ENCODE results near the gene DDX28. TPM values are rescaled to one million over a fixed set of nuclear protein-coding genes. Genes with fewer than 3 reads are reported as not detected.
"Not testable (repeated sequence)": the region's sequence is repeated elsewhere in the genome, so short reads cannot be mapped to it uniquely, and the experiment has no call there.

Gene DDX28
- total RNA-seq, 1 donor from 2014 or later: 14.5 TPM

DNA sequence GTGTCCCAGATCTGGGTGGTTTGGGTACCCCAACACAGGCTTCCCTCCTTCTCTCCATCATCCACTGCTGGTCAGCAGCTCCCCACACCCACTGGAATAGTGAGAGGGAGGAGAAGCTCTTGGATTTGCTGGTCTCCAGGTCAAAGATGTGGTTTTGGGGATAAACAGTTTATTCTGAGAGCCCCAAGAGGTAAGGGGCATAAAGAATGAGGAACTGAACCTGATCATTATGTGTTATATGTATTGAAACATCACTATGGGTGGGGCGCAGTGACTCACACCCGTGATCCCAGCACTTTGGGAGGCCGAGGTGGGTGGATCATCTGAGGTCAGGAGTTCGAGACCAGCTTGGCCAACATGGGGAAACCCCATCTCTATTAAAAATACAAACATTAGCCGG lies 27.6 kb downstream of the DDX28 start:
- no peak for DNase-seq (ENCODE audit: low read depth in 2 of 2)

DNA sequence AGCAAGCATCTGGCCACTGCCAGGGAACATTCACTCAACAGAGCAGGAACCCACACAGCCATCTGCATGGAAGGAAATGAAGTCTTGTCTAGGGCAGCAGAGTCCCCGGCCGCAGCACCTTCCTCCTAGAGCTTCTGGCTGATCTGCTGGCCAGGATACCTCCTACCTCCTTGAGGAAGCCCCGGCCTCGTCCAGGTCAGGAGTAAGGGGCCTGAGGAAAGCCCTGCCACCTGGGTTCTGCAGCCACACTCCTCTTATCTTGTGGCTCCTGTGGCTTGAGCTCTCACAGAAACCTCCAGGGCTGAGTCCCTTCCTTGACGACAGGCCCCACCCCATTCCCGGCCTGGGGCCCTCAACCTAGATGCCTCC lies 29.0 kb downstream of the DDX28 start:
- not testable (repeated sequence) for DNase-seq (ENCODE audit: low read depth in 2 of 2)

- peak in 1 of 2 donors; percentile 73 for DNase-seq (ENCODE audit: low read depth in 2 of 2)
Observed at GRCh38 chr16:67993207-67994039, 29.6 kb downstream of the DDX28 start.

GRCh38 chr16:67992661-67993206 lies 30.3 kb downstream of the DDX28 start:
- no peak for DNase-seq (ENCODE audit: low read depth in 2 of 2)

DNA sequence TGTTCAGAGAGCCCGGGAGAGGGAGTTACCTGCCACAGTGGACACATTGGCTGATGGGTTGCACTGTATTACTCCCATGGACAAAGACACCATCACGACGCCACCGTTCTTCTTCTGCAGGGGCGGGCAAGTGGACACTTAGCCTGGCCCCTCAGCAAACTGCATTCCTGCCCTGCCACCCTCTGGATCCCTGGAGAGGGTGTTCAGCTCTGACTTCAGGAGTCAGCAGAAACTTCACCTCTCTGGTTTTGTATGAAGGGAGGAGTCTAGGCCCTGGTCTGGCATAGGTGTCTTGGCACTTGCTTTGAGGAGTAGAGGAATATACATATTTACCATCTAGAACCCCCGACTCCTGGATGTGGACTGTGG lies 33.0 kb downstream of the DDX28 start:
- no peak for DNase-seq (ENCODE audit: low read depth in 2 of 2)

GRCh38 chr16:67989322-67990017 lies 33.6 kb downstream of the DDX28 start:
- no peak for DNase-seq (ENCODE audit: low read depth in 2 of 2)

- no peak for DNase-seq (ENCODE audit: low read depth in 2 of 2)
Observed at GRCh38 chr16:67988675-67989074, 34.4 kb downstream of the DDX28 start.

DNA sequence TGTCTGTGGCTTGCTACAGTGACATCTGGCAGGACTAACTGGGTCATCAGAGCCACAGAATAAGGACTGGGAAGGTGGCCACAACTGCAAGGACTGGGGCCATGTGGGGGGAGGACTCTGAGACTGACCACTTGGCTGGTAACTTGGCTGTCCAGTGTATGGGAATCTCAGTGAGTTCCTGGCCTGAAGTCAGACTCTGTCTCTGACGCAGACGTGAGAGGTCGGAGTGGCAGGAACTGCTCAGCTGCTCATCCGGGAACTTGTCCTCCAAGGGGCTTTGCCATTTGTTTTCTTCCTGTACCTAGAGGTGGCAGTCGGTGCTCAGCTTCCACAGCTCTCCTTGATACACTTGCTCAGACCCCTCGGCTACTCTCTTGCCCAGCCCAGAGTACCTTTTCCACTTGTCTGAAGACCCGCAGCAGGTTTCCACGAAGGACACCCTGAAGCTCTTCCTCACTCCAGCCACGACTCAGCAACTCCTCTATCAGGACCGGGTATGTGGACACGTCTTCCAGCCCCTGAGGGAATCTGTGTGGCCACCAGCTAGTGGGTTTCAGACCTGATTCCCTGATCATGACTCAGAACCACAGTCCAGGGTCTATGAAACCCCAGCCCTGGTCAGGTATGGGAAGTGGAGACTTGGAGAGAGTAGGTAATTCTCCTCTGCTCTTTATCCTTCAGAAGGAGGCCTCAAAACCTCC lies 35.4 kb downstream of the DDX28 start:
- DNase-seq (ENCODE audit: low read depth in 2 of 2): peak in 1 of 2 donors; percentile 52

- no peak for DNase-seq (ENCODE audit: low read depth in 2 of 2)
Observed at GRCh38 chr16:67986949-67987348, 36.1 kb downstream of the DDX28 start.

- no peak for DNase-seq (ENCODE audit: low read depth in 2 of 2)
Observed at GRCh38 chr16:67982011-67982696, 40.9 kb downstream of the DDX28 start.

- DNase-seq (ENCODE audit: low read depth in 2 of 2): no peak
Observed at GRCh38 chr16:67979955-67980678, 42.9 kb downstream of the DDX28 start, which contains the start of gene DPEP3. Gene DPEP3, minus strand, starts transcription at chr16:67980499. Its CDS starts 119 bp downstream, at chr16:67980380.

GRCh38 chr16:67977469-67978227 lies 45.4 kb downstream of the DDX28 start:
- DNase-seq (ENCODE audit: low read depth in 2 of 2): no peak

DNA sequence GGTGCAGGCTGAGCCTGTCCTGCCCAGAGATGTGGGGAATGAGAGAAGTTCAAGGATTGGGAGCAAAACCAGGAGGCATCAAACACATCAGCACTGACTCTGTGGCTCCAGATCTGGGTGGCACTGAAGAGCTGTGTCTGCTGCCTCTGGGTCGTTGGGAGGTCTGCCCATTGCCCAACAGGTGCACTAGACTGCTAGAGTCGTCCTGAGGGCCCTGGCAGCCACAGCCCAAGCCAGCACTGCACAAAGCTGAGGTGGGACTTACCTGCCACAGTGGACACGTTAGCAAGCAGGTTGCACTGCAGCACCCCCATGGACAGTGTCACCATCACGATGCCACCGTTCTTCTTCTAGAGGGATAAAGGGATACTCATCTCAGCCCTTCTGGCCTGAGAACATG lies 46.0 kb downstream of the DDX28 start:
- no peak for DNase-seq (ENCODE audit: low read depth in 2 of 2)

- no peak for DNase-seq (ENCODE audit: low read depth in 2 of 2)
Observed at GRCh38 chr16:67976205-67976604, 46.8 kb downstream of the DDX28 start.

DNA sequence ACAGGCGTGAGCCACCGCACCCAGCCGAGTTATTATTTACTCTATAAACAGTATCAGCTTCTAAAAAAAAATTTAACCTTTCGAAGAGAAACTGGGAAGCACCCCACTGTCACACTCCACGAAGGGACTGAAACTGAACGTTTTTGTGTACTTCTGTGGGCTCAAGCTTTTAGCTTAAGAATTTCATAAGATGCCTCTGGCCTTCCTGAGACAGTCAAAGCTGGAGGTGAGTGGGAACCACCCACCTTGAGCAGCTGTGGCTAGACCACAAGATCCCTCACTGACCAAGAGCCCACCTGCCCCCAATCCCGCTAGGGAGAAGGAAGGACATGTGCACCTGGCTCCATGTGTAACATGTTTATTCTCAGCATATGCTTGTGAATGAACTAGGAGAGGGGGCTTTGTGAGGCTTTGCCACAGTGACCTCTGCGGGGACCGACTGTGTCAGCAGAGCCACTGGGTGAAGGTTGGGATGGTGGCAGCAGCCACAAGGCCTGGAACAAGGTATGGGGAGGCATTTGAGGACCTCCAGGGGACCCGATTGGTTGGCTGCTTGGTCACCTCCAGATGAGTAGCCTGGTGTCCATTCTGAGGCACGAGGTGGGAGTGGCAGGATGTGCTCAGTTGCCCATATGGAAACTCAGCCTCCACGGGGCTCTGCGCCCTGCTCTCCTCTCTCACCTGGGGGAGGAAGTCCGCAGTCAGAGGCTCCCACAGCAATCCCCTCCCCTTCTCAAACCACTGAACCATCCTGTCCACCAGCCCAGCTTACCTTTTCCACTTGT lies 47.5 kb downstream of the DDX28 start:
- no peak for DNase-seq (ENCODE audit: low read depth in 2 of 2)

DNA sequence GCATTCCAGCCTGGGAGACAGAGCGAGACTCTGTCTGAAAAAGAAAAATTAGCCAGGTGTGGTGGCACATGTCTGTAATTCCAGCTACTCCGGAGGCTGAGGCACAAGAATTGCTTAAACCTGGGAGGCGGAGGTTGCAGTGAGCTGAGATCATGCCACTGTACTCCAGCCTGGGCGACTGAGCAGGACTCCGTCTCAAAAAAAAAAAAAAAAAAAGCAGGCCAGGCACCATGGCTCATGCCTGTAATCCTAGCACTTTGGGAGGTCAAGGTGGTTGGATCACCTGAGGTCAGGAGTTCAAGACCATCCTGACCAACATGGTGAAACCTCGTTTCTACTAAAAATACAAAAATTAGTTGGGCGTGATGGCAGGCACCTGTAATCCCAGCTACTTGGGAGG lies 50.7 kb downstream of the DDX28 start:
- not testable (repeated sequence) for DNase-seq (ENCODE audit: low read depth in 2 of 2)

DNA sequence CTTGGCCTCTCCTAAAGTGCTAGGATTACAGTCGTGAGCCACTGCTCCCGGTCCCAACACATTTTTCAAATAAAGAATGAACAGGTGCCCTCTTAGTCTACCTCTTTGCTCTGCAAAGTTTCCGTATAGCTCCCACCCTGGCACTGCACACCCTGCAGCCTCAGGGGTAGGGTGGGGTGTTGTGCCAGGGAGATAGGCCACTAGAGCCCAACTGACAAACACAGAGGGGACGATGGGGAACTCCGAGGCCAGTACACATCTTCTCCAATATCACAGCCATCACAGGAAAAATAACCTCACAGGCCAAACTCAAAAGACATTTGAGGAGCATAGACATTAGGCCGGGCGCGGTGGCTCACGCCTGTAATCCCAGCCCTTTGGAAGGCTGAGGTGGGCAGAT lies 51.9 kb downstream of the DDX28 start:
- DNase-seq (ENCODE audit: low read depth in 2 of 2): no peak
